NCI-H2107 treated with DMSO at 0.1 percent for 48 hours (cell line): ENCODE measurements around the gene DSG4.

Source experiments
- DNase-seq: peaks from one replicate; lab custom pipeline; 2025; ENCODE audit not compliant: unreplicated experiment; lab: John Stamatoyannopoulos, UW

DSG4 gene

GRCh38 chr18:31409276-31409675 is 32.7 kb downstream of the DSG4 start:
- DNase-seq: no peak

DNA sequence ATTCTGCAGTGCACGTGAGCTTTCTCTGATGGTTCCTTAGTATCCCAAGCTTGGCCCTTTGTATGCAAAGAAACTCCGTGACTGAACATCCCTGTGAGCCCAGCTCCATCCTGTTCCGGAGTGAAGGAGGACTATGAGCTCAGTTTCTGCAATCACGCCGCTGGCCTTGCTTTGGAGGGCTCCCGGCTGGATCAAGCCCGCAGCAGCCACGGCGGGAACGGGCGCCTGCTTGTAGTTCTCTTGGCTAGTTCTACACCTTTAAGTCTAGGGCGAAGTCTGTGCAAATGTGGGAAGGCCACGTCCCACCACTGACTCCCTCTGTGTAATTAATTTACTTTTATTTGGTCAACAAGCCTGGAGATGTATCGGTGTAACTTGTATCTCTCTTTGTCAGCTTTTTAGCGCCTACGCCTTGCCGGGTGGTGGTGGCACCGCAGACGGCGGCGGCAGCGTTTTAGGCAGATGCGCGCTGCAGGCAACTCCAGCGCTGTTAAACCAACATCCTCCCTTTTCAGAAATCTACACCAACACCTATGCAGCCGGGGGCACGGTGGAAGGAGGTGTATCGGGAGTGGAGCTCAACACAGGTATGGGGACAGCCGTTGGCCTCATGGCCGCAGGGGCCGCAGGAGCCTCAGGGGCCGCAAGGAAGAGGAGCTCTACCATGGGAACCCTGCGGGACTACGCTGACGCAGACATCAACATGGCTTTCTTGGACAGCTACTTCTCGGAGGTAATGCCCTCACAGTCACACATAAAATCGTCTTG is 34.3 kb downstream of the DSG4 start:
- no peak for DNase-seq

GRCh38 chr18:31413137-31413536 is 36.6 kb downstream of the DSG4 start:
- no peak for DNase-seq

GRCh38 chr18:31417850-31418249 is 41.3 kb downstream of the DSG4 start:
- DNase-seq: no peak

DNA sequence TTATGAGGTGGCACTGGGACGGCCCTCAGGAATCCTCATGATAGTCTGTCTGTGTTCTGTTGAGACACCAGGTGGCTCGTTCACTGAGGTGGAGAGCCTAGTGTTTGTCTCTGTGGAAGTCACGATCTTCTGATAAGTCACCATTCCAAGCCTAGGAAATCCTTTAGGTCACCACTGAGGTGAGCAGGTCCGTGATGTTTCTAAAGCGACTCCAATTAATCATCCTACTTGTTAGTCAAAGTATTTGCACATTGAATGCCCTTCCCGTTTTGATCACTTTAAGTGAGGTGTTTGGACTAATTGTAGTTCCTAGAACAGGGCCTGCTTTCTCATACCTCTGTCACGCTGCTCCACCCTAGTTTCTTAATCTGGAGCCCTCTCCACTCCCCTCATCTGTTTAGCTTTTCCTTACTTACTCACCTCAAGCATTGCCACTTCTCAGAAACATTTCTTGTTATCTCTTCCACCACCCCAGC is 42.9 kb downstream of the DSG4 start:
- DNase-seq: no peak

- DNase-seq: no peak
These were observed 43.5 kb downstream of the DSG4 start for GRCh38 chr18:31420032-31420431.

GRCh38 chr18:31420524-31420923 is 43.9 kb downstream of the DSG4 start:
- DNase-seq: no peak

- no peak for DNase-seq
These were observed 47.9 kb downstream of the DSG4 start for GRCh38 chr18:31424383-31424988.

DNA sequence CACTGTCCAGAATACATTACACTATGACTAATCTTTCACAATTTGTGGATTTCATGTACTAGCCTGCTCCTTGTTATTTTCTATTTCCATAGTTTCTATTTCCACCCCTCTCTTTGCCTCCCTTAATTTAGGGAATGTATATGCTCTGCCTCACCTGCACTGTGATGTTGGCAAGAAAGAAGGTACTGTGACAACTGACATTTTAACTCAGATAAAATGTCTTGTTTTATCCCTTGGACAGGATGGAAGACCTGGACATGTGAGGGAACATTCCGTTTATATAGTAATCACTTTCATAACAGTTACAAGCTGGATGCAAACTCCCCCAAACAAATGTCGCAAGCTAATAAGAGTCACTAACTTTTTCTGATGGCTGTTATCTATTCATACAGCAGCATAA is 49.4 kb downstream of the DSG4 start:
- no peak for DNase-seq

DNA sequence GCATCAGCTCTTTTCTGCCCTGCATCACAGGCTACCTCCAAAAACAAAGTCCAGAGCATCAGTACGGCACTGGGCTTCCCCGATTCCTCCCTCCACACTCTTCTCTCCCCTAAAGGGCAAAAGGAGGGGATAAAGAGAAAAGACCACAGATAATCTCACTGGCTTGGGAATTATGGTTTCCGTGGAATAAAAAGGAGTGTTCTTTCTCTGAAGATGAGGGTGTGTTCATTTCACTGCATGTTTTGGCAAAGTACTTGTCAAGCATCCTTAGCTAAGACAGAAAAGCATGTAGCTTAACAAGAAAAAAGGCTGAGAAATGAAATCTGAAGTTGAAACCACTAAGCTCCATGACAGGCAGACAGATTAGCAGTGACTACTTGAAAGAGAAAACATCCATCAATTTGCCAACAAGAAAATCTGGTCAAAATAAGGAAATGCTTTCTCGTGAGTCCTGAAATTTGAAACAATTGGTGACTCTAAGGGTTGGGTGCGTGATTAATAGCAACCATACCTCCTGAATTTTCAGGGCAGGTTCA is 50.4 kb downstream of the DSG4 start:
- DNase-seq: no peak

DNA sequence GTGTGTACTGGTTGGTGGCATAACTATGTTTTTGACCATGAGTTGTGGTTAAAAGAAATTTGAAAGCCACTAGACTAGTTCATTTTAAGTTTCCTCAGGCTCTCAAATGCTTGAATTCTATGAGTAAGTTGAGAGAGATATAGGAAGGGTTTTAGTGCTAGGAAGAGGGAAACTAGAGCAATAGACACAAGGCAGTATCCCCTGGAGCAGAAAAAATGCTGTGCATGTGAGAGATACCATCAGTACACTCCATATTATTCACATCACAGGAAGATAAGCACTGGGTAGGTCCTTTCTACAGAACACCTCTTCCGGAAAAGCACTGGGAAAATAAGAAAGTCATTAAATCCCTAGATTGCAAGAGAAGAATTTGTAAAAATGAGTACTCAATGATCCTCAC is 51.6 kb downstream of the DSG4 start:
- no peak for DNase-seq

DNA sequence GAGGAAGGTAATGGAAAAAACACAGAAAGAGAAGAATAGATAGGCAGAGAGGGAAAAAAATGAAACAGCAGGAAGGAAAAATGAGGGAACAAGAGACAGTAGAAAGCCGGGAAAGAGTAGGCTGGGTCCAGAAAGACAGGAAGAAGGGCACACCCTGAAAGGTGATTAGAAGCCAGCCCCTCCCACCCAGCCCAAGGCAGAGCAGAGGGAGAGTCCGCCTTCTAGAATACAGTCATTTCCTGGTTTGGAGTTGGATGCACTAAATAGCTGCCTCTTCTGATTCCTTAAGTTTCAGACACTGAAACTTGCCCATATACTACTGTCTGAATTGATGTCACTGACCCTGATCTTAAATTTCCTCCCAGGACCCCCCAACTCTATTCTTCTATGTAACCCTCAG is 53.0 kb downstream of the DSG4 start:
- no peak for DNase-seq

DNA sequence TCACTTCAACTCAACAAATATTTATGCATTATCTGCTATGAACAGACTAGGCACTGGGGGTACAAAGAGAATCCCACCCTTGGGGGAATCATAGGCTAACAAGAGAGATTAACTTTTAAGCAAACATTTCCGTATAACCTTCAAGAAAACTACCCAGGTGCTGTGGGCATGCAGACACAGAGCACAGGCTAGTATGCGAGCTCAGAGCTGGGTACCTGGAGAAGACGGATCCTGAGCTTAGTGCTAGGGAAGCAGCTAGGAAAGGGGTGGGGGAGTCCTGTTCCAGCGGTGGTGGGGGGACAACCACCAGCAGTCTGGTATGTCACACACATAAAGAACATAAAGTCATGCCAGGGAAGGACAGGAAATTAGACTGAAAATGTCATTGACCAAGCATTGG is 53.5 kb downstream of the DSG4 start:
- no peak for DNase-seq

DNA sequence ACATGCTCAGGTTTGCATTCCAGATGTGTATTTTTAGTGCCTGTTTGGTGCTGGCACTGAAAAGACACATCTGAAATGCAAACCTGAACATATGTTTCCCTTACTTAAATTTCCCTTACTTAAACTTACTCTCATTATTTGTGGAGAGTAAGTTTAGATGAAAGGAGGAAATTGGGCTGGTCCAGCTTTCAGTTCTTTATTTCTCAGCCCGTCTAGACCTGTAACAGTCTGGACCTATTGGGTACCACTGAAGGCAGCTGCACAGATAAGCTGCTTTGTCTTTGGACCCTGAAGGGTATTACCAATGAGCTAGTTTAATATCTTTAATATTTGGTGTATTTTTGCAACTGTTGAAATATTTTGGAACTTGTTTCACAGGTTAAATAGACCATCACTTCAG is 54.0 kb downstream of the DSG4 start:
- no peak for DNase-seq

DNA sequence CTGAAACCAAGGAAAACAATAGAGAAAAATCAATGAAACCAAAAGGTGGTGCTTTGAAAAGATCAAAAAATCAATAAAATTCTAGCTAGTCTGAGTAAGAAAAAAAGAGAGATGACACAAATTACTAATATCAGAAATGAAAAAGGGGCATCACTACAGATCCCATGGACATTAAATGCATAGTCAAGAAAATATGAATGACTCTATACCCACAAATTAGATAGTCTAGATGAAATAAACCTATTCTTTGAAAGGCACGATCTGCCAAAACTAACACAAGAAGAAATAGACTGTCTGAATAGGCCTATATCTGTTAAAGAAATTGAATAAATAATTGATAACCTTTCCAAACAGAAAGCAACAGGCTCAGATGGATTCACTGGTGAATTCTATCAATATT is 55.7 kb downstream of the DSG4 start:
- no peak for DNase-seq

DNA sequence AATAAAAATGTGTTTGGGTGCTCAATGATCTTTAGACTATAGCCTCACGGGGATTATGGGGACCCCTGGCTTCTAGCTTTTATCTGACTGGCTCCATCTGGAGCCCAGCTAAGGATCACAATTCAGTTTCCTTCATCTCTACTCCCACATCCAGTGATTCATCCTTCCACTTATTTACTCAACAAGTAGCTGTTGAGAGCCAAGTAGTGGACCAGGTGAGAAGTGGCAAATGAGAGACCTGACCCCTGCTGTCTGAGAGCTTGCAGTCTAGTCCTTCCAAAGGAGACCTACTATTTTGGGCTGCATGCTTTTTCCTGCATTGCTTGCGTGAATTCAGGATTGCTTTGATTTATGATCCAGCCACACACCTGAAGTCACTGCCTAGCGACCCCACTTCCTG is 60.2 kb downstream of the DSG4 start:
- DNase-seq: no peak

- no peak for DNase-seq
These were observed 61.8 kb downstream of the DSG4 start for GRCh38 chr18:31438402-31438801.

DNA sequence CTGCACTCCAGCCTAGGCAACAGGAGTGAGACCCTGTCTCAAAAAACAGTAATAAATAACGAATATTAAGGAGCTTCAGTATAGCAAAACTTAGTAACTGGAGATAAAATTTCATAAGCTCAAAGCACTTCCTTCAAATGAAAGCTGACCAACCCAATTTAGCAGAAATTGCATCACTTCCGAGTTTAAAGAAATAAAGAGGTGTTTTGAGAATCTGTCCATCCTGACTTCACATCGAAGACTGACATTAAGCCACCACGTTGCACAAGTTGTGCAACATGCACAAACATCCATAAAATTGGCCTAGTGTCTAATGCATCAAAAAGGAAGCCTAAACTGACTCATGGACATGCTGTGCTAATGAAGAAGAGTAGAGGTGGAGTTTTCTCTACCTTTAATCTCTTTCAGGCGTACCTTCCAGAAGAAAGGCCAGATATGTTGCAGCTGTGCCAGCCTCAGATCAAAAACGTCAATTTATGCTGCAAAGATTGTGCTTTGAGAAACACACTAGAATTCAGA is 63.3 kb downstream of the DSG4 start:
- DNase-seq: no peak

- no peak for DNase-seq
These were observed 64.2 kb downstream of the DSG4 start for GRCh38 chr18:31440787-31441186.

- no peak for DNase-seq
These were observed 64.9 kb downstream of the DSG4 start for GRCh38 chr18:31441493-31441892.

- DNase-seq: no peak
These were observed 67.6 kb downstream of the DSG4 start for GRCh38 chr18:31444142-31444541.

GRCh38 chr18:31445908-31446307 is 69.3 kb downstream of the DSG4 start:
- DNase-seq: no peak
